ENCODE data around the gene GP1BA.

The GP1BA gene

DNA sequence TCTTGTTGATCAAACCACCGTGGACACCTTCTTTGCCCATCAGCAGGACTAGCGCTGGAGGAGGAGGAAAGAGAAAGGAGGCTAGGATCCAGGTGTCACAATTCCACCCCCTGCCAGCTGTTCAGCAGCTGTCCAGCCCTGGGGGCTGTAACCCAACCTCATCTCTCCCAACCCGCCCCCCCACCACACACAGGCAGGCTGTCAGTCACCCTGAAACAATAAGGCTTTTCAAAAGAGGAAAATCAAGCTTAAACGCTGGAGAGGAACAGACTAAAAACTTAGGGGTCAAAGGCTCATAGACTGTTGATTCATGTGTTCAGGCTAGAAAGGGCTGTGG lies 13.8 kb downstream of the GP1BA start:
- H3K4me3 ChIP-seq (ENCODE audit: low read depth, low read length) = no peak overlapping the region
- H3K36me3 ChIP-seq (ENCODE audit: control insufficient read depth in 2 of 2, insufficient read depth in 1 of 2, low read length in 2 of 2) = peaks cover 38 to 60% of the 10 kb centered on the region in 2 experiments
- peak overlapping the region; percentile 99 for H3K27ac ChIP-seq (ENCODE audit: extremely low read depth, low read depth, low read length)
- CTCF ChIA-PET = interaction anchor here (0.6 to 2.5 kb wide), 6 partner anchors 37 to 264 kb away, joined by 3 to 11 read pairs (median 4); partner anchors contain the start of genes CAMTA2 and CHRNE
- POLR2A ChIA-PET = interaction anchor here (0.6 to 17.9 kb wide), 6 partner anchors 12 to 381 kb away, joined by 3 to 358 read pairs (median 4); partner anchors contain the start of gene SPAG7
- no peaks in the 10 kb centered on the region for H3K9me3 ChIP-seq (ENCODE audit: control insufficient read depth, insufficient read depth, low read depth, low read length)
- peaks cover 24% of the 10 kb centered on the region for H3K4me1 ChIP-seq (ENCODE audit: control insufficient read depth, insufficient read depth, low read length)
- no peak for TF ChIP-seq ZNF221 (tag by site-specific recombination; IDR thresholded peaks at IDR 0.05; ENCODE audit: borderline replicate concordance)
- TF ChIP-seq ZNF600 (tag by site-specific recombination; IDR thresholded peaks at IDR 0.05) = no peak
- no peak for TF ChIP-seq ZNF548 (tag by site-specific recombination; IDR thresholded peaks at IDR 0.05)
- TF ChIP-seq, protein P1, sequence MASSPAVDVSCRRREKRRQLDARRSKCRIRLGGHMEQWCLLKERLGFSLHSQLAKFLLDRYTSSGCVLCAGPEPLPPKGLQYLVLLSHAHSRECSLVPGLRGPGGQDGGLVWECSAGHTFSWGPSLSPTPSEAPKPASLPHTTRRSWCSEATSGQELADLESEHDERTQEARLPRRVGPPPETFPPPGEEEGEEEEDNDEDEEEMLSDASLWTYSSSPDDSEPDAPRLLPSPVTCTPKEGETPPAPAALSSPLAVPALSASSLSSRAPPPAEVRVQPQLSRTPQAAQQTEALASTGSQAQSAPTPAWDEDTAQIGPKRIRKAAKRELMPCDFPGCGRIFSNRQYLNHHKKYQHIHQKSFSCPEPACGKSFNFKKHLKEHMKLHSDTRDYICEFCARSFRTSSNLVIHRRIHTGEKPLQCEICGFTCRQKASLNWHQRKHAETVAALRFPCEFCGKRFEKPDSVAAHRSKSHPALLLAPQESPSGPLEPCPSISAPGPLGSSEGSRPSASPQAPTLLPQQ (tag by site-specific recombination; IDR thresholded peaks at IDR 0.05) = no peak
- peak; percentile 14; the same call in 1 of the 2 replicates for TF ChIP-seq GLIS1 (tag by site-specific recombination; IDR thresholded peaks at IDR 0.05)
- TF ChIP-seq, protein P2, sequence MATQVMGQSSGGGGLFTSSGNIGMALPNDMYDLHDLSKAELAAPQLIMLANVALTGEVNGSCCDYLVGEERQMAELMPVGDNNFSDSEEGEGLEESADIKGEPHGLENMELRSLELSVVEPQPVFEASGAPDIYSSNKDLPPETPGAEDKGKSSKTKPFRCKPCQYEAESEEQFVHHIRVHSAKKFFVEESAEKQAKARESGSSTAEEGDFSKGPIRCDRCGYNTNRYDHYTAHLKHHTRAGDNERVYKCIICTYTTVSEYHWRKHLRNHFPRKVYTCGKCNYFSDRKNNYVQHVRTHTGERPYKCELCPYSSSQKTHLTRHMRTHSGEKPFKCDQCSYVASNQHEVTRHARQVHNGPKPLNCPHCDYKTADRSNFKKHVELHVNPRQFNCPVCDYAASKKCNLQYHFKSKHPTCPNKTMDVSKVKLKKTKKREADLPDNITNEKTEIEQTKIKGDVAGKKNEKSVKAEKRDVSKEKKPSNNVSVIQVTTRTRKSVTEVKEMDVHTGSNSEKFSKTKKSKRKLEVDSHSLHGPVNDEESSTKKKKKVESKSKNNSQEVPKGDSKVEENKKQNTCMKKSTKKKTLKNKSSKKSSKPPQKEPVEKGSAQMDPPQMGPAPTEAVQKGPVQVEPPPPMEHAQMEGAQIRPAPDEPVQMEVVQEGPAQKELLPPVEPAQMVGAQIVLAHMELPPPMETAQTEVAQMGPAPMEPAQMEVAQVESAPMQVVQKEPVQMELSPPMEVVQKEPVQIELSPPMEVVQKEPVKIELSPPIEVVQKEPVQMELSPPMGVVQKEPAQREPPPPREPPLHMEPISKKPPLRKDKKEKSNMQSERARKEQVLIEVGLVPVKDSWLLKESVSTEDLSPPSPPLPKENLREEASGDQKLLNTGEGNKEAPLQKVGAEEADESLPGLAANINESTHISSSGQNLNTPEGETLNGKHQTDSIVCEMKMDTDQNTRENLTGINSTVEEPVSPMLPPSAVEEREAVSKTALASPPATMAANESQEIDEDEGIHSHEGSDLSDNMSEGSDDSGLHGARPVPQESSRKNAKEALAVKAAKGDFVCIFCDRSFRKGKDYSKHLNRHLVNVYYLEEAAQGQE (tag by site-specific recombination; IDR thresholded peaks at IDR 0.05) = peak; percentile 65; the same call in 1 of the 2 replicates
- TF ChIP-seq ZNF621 (tag by site-specific recombination; IDR thresholded peaks at IDR 0.05) = no peak

DNA sequence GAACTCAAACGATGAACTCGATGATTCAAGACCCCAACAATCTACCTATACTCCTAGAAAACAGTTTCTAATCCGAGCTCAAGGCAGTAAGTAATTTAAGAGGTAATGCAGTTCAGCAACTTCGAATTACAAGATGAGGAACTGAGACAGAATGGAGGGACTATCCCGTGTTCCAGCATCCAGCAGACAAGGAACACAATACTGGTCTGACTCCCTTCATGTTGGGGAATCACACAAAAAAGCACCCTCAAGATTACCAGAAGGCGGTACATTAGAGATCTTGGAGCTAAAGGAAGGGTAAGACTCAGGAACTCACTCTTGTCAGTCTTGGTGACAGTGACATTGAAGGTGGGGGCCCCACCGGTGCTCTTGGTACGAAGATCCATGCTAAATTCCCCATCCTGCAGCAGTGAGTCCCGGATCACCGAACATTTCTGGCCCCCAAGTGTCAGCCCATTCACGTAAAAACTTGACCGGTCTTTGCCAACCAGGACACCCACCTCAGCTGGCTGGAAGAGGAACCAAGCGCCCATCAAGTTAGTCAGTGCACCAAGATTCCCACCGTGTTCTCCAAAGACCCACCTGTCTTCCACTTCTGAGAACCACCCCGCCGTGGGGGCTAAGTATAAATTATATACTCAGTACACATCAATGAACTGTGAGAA lies 14.4 kb downstream of the GP1BA start:
- Histone ChIP-seq H3K36me3 (ENCODE audit: control insufficient read depth in 2 of 2, insufficient read depth in 1 of 2, low read length in 2 of 2) (peaks cover 38 to 57% of the 10 kb centered on the region in 2 experiments), H3K27ac (ENCODE audit: extremely low read depth, low read depth, low read length) (peak overlapping the region; percentile 99), H3K4me1 (ENCODE audit: control insufficient read depth, insufficient read depth, low read length) (peaks cover 22% of the 10 kb centered on the region), H3K9me3 (ENCODE audit: control insufficient read depth, insufficient read depth, low read depth, low read length) (no peaks in the 10 kb centered on the region), H3K4me3 (ENCODE audit: low read depth, low read length) (peak overlapping the region; percentile 97)
- TF ChIP-seq ZNF2 (tag by site-specific recombination; IDR thresholded peaks at IDR 0.05) (0 out of 2 replicates have a peak, but pooled peaks have one; percentile 15), ZBTB17 (tag by site-specific recombination; IDR thresholded peaks at IDR 0.05) (peak; percentile 45), ZNF600 (tag by site-specific recombination; IDR thresholded peaks at IDR 0.05) (peak; percentile 68), ZNF658 (tag by site-specific recombination; IDR thresholded peaks at IDR 0.05) (no peak), MZF1 (tag by site-specific recombination; IDR thresholded peaks at IDR 0.05; ENCODE audit: borderline replicate concordance) (peak; percentile 21; the same call in 1 of the 2 replicates), ZNF366 (tag by site-specific recombination; conservative IDR thresholded peaks at IDR 0.05) (0 out of 2 replicates have a peak, but pooled peaks have one; percentile 11)
- TF ChIP-seq, protein P3, sequence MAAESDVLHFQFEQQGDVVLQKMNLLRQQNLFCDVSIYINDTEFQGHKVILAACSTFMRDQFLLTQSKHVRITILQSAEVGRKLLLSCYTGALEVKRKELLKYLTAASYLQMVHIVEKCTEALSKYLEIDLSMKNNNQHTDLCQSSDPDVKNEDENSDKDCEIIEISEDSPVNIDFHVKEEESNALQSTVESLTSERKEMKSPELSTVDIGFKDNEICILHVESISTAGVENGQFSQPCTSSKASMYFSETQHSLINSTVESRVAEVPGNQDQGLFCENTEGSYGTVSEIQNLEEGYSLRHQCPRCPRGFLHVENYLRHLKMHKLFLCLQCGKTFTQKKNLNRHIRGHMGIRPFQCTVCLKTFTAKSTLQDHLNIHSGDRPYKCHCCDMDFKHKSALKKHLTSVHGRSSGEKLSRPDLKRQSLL (tag by site-specific recombination; IDR thresholded peaks at IDR 0.05) = no peak
- ChIA-PET POLR2A (interaction anchor here (0.6 to 17.9 kb wide), 8 partner anchors 9 to 381 kb away, joined by 3 to 358 read pairs (median 4); partner anchors contain the start of genes INCA1, KIF1C and SPAG7), CTCF (interaction anchor here (0.6 to 2.5 kb wide), 5 partner anchors 37 to 265 kb away, joined by 3 to 11 read pairs (median 4); partner anchors contain the start of genes CAMTA2 and CHRNE)

DNA sequence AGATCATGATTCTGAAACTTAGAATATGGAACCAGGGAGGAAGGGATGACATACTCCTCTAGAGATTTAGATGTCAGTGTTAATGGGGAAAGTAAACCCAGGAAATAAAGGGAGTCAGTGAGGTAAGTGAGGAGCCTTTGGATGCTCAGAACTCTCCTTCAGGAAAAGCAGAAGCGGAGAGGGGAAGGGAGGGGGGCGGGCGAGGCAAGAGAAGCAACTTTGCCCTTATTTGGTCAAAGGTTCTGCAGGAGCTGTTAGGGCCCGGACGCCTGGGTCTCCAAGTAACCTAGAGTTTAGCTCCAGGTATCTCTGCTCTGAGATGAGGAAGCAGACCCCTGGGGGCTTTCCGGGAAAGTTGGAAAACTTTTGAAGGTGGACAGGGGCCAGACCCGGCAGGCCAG lies 14.9 kb downstream of the GP1BA start:
- CTCF ChIA-PET = interaction anchor here (0.5 to 2.5 kb wide), 3 partner anchors 38 to 1559 kb away, joined by 4 to 11 read pairs (median 6); partner anchors contain the start of gene CAMTA2
- Histone ChIP-seq H3K27ac (ENCODE audit: extremely low read depth, low read depth, low read length) (peak overlapping the region; percentile 99), H3K4me3 (ENCODE audit: low read depth, low read length) (peak overlapping the region; percentile 97), H3K36me3 (ENCODE audit: control insufficient read depth in 2 of 2, insufficient read depth in 1 of 2, low read length in 2 of 2) (peaks cover 33 to 53% of the 10 kb centered on the region in 2 experiments), H3K9me3 (ENCODE audit: control insufficient read depth, insufficient read depth, low read depth, low read length) (no peaks in the 10 kb centered on the region), H3K4me1 (ENCODE audit: control insufficient read depth, insufficient read depth, low read length) (peaks cover 21% of the 10 kb centered on the region)
- POLR2A ChIA-PET = interaction anchor here (0.7 to 17.9 kb wide), 7 partner anchors 8 to 157 kb away, joined by 3 to 358 read pairs (median 7); partner anchors contain the start of genes INCA1, KIF1C, RNF167 and SLC25A11
- 0 out of 2 replicates have a peak, but pooled peaks have one; percentile 8 for TF ChIP-seq ZNF366 (tag by site-specific recombination; conservative IDR thresholded peaks at IDR 0.05)
- TF ChIP-seq PRDM1 (tag by site-specific recombination; IDR thresholded peaks at IDR 0.05) = peak; percentile 86
- 0 out of 2 replicates have a peak, but pooled peaks have one; percentile 26 for TF ChIP-seq WT1 (tag by site-specific recombination; IDR thresholded peaks at IDR 0.05)
- no peak for TF ChIP-seq GLIS1 (tag by site-specific recombination; IDR thresholded peaks at IDR 0.05)
- no peak for TF ChIP-seq GFI1B (tag by site-specific recombination; IDR thresholded peaks at IDR 0.05)
- TF ChIP-seq ZNF785 (tag by site-specific recombination; IDR thresholded peaks at IDR 0.05) = no peak

All from HEK293 (cell line).